Ectodermal cell (in vitro differentiated cells): Measurements from ENCODE around the gene CHD9.

Source experiments
- H3K27ac ChIP-seq: 2 replicates; pipeline ENCODE4 v1.7.0; 2013; ENCODE audit warnings: mild to moderate bottlenecking, low read depth, low read length; ENCODE audit not compliant: insufficient read depth, poor library complexity, severe bottlenecking
- H3K27me3 ChIP-seq: 2 replicates; pipeline ENCODE4 v1.7.0; 2013; ENCODE audit warnings: mild to moderate bottlenecking, low read length; ENCODE audit not compliant: insufficient read depth, control insufficient read depth, poor library complexity, severe bottlenecking
- H3K36me3 ChIP-seq: one replicate; pipeline ENCODE4 v1.7.0; 2013; ENCODE audit warnings: low read length; ENCODE audit not compliant: control insufficient read depth, insufficient read depth
- H3K4me1 ChIP-seq: one replicate; pipeline ENCODE4 v1.7.0; 2013; ENCODE audit warnings: low read length; ENCODE audit not compliant: control insufficient read depth, insufficient read depth
- H3K4me3 ChIP-seq: 2 replicates; pipeline ENCODE4 v1.7.0; 2013; ENCODE audit warnings: low read depth, low read length, control low read depth; ENCODE audit not compliant: insufficient read depth
- H3K9me3 ChIP-seq: 2 replicates; pipeline ENCODE4 v1.7.0; 2013; ENCODE audit warnings: mild to moderate bottlenecking, low read length, moderate library complexity; ENCODE audit not compliant: control insufficient read depth
- WGBS, 2 experiments: methylation state at CpG; one replicate each; pipeline ENCODE4 v1.1.7; 2013; ENCODE audit warnings: missing lambda C conversion rate in 2 of 2; 5-methylcytosine and 5-hydroxymethylcytosine counted together

CHD9 gene

DNA sequence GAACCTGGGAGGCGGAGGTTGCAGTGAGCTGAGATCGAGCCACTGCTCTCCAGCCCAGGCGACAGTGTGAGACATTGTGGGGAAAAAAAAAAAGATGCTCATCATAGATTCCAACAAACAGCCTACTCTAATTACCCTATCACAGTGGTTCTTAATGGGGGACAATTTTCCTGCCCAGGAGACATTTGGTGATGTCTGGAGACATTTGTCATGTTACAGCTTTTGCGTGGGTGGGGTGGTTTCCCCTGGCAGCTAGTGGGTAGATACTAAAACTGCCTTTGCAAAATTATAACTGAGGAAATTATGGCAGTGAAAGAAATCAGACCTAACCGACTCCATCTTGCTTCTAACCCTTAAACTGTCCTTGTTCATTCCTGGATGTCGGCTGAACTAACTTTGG, 287.0 kb downstream of the CHD9 start:
- H3K36me3 ChIP-seq, result no peaks in the 10 kb centered on the region
- no peak overlapping the region for H3K27ac ChIP-seq
- 95 to 97% methylated on average over 6 of the region's 6 CpGs for WGBS, 2 experiments
- no peaks in the 10 kb centered on the region for H3K4me1 ChIP-seq
- H3K27me3 ChIP-seq, result no peaks in the 10 kb centered on the region
- H3K9me3 ChIP-seq, result no peaks in the 10 kb centered on the region
- no peak overlapping the region for H3K4me3 ChIP-seq

DNA sequence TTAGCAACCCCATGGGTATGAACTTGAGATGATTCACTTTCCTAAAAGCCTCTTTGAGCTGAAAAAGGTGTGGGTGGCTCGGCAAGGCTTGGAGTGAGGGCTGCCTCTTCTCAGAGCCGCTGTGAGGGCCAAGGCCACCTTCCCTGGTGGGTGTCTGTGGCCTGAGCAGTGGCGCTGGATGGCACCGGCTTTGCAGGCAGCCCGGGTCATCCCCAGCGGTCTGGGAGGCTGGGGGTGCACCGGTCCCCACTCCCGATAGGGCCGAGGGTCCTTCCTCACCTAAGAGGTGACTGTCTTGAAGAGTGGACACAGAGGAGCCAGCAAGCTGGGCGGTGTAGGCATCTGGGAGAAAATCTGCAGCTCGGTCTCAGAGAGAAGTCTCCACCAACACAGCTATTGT, 300.3 kb downstream of the CHD9 start:
- Histone ChIP-seq H3K36me3 (no peaks in the 10 kb centered on the region), H3K27me3 (no peaks in the 10 kb centered on the region), H3K27ac (no peak overlapping the region), H3K4me3 (no peak overlapping the region), H3K9me3 (no peaks in the 10 kb centered on the region), H3K4me1 (no peaks in the 10 kb centered on the region)
- whole genome bisulfite sequencing, 2 experiments, result 94 to 96% methylated on average over 11 of the region's 11 CpGs

DNA sequence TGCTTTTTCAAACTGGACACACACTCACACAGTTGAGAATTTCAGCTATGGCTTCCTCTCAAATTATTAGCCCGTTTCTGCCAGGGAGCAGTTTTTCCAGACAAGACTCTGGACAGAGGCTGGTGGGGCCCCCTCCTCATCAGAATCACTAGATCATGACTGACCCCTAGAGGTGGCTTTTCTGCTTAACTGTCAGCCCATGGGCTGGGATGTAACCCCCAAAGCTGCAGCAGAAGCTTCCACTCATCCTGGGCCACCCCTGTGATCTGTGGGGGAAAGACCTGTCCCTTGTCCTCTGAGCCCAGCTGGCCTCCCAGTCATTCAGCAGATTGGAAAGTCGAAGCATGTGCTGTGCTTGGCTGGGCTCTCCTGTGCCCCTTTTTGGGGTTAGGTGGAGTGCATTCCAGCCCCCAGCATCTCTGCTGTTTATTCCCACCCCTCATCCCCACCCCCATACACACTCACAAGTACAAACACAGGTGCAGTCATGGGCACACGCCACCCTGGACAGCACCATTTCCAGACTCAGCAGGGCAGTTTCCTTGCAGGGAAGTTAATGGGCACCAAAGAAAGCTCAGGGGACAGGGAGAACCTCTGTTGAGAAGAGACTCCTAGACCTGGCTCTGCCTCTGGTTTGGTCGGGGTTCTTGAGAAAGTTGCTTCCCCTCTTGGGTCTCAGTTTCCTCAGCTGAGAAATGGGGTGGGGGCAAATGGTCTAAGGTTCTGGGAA, 301.9 kb downstream of the CHD9 start:
- no peaks in the 10 kb centered on the region for H3K36me3 ChIP-seq
- H3K4me1 ChIP-seq, result no peaks in the 10 kb centered on the region
- 63 to 71% methylated on average over 4 of the region's 4 CpGs for WGBS, 2 experiments
- no peaks in the 10 kb centered on the region for H3K27me3 ChIP-seq
- H3K4me3 ChIP-seq, result no peak overlapping the region
- H3K9me3 ChIP-seq, result no peaks in the 10 kb centered on the region
- H3K27ac ChIP-seq, result no peak overlapping the region

DNA sequence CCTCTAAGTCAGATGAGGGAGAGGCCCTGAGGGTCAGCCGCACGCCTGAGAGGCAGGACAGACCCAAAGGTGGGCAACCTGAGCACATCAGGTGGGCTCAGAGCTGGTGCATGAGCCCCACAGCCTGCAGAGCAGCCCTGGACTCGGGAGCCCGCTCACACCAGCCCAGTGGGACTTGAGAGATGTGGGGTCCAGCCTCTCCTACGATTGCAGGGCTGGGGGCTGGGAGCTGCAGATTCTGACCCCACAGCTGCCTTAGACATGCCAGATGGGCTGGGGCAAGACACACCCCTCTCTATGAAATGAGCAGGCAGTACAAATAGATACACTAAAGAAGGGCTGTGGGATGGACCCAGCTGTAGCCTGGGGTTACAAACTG, 302.4 kb downstream of the CHD9 start:
- H3K4me1 ChIP-seq, result no peaks in the 10 kb centered on the region
- H3K36me3 ChIP-seq, result no peaks in the 10 kb centered on the region
- H3K4me3 ChIP-seq, result no peak overlapping the region
- H3K27ac ChIP-seq, result no peak overlapping the region
- no peaks in the 10 kb centered on the region for H3K27me3 ChIP-seq
- WGBS, 2 experiments, result 90 to 94% methylated on average over 5 of the region's 5 CpGs
- no peaks in the 10 kb centered on the region for H3K9me3 ChIP-seq

DNA sequence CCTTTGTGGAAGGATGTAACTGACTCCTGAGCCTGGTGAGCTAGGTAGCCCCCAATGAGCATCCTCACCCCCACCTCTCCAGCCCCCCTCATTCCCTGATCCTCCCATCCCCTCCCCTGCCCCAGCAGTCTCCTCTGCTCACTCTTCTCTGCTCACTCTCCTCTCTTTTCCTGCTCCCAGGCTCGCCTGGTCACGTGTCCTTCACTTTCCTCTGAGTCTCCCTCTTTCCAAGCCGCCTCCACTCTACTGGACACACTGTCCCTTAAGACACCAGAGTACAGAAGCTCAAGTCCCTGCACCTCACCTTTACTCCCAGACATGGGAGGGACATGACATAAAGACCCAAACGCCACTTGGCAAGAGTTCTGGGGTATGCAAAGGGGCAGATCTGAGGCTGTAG, 303.2 kb downstream of the CHD9 start:
- Histone ChIP-seq H3K4me3 (no peak overlapping the region), H3K36me3 (no peaks in the 10 kb centered on the region), H3K27ac (no peak overlapping the region), H3K9me3 (no peaks in the 10 kb centered on the region), H3K4me1 (no peaks in the 10 kb centered on the region), H3K27me3 (no peaks in the 10 kb centered on the region)
- 82 to 83% methylated on average over 4 of the region's 4 CpGs for WGBS, 2 experiments

DNA sequence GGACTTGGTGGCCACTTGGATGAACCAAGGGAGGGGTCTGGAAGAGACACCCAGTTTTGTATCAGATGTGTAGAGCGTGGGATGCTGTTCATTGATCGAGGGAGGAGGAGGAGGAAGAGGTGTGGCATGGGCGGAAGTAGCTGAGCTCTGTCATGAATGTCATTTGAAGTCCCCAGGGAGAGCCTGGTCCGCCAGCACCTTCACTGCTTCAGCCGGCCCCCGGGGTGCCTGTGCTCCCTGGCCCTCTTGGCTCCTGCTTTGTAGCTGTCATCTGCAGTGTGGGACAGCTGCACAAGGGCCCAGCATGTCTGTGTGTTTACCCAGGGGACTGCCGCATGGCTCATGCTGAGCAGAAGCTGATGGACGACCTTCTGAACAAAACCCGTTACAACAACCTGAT, 304.1 kb downstream of the CHD9 start:
- WGBS, 2 experiments, result 88 to 89% methylated on average over 9 of the region's 9 CpGs

DNA sequence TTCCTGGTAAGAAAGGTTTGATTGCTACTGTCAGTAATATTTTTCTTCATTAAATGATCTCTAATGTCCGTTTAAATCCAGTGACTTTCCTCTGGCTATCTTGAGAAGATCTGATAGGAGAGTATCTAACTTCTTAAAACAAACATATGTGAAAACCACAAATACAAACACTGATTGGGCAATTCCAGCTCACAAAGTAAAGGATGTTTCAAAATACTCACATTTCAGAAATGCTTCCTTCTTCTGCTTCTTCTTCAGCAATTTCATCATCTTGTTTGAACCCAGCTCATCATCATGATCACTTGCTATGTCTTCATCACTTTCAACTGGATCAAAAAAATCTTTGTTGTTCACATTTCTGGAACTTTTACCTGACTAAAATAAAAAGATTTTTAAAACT, 315.1 kb downstream of the CHD9 start:
- H3K27me3 ChIP-seq, result peaks cover 35% of the 10 kb centered on the region
- no peak overlapping the region for H3K4me3 ChIP-seq
- no peaks in the 10 kb centered on the region for H3K9me3 ChIP-seq
- 83 to 100% methylated on average over 1 of the region's 1 CpG for WGBS, 2 experiments
- no peak overlapping the region for H3K27ac ChIP-seq
- no peaks in the 10 kb centered on the region for H3K36me3 ChIP-seq
- no peaks in the 10 kb centered on the region for H3K4me1 ChIP-seq

More for the DNA sequence above, 304.1 kb downstream of the CHD9 start:
- no peak overlapping the region for H3K4me3 ChIP-seq
- H3K36me3 ChIP-seq, result no peaks in the 10 kb centered on the region
- no peak overlapping the region for H3K27ac ChIP-seq
- H3K27me3 ChIP-seq, result no peaks in the 10 kb centered on the region
- no peaks in the 10 kb centered on the region for H3K9me3 ChIP-seq
- no peaks in the 10 kb centered on the region for H3K4me1 ChIP-seq

DNA sequence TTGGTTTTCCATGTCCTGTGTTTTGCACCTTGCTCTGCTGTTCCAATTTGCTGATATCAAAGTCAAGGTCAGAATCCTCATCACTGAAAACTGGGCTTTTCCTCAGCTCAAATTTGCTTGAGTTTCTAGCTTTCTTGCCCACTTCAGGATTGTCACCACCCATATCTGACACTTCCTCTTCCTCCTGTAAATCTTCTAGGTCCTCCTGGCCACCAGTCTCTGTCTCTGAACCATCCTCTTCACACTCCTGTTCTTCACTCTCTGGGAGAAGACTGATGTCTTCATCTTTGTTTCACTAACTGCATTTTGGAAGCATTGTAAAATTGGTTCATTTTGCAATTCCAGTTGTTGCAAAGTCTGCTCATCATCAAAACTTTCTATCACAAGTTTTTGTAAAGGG, 316.0 kb downstream of the CHD9 start:
- no peak overlapping the region for H3K4me3 ChIP-seq
- H3K36me3 ChIP-seq, result no peaks in the 10 kb centered on the region
- no peaks in the 10 kb centered on the region for H3K9me3 ChIP-seq
- peaks cover 35% of the 10 kb centered on the region for H3K27me3 ChIP-seq
- no peak overlapping the region for H3K27ac ChIP-seq
- no peaks in the 10 kb centered on the region for H3K4me1 ChIP-seq

DNA sequence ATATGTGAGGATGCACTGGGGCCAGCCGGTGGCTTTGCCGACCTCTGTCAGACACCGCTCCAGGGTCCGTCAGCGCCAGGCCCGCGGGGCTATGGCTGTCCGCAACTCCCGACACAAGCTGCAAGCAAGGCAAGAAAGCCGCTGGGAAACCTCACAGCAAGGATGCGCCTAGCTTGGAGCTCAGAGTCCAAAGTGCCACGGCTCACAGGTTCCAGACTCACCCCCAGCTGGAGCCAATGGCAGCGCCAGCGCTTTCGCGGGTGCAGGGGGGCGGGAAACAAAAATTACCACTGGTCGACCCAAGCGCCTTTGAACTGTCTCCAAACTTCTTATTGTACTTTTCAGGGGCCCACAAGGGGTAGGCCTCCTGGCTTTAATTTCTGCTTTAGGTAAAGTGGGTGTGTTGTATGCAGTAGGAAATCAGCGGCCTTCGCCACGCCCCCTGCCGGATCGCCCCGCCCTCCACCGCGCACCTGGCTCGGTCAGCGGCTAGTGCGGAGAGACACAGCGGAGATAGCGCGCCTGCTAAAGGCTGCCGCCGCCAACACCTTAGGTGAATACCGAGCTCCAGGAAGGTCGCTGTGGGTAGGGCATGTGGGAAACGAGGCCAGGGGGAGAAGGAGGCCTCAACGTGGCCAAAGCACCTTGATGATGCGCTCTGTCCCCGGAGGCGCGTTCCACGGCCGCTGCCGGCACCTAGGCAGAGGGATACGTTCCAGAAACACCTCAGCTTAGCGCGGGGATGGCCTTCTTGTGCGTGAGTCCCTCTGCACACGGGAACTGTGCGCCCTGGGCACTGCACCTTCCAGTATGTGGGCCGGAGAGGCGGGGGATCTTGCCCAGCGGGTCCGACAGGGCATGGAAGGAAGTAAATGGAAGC, 318.4 kb downstream of the CHD9 start:
- 64 to 66% methylated on average over 55 to 56 of the region's 56 CpGs for WGBS, 2 experiments
- H3K4me3 ChIP-seq, result peak overlapping the region; percentile 22
- peaks cover 35% of the 10 kb centered on the region for H3K27me3 ChIP-seq
- H3K4me1 ChIP-seq, result no peaks in the 10 kb centered on the region
- H3K27ac ChIP-seq, result no peak overlapping the region
- no peaks in the 10 kb centered on the region for H3K36me3 ChIP-seq
- H3K9me3 ChIP-seq, result no peaks in the 10 kb centered on the region

DNA sequence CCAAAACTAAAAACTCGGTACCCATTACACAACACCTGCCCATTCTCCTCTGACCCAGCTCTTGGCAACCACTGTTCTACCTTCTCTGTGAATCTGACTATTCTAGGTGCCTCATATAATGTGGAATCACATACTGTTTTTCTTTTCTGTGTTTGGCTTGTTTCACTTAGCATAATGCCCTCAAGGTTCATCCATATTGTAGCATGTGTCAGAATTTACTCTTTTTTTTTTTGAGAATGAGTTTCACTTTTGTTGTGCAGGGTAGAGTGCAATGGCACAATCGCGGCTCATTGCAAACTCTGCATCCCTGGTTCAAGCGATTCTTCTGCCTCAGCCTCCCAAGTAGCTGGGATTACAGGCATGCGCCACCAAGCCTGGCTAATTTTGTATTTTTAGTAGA, 320.0 kb downstream of the CHD9 start:
- Histone ChIP-seq H3K36me3 (no peaks in the 10 kb centered on the region), H3K27me3 (peaks cover 35% of the 10 kb centered on the region), H3K27ac (no peak overlapping the region), H3K4me3 (no peak overlapping the region), H3K4me1 (no peaks in the 10 kb centered on the region), H3K9me3 (no peaks in the 10 kb centered on the region)
- WGBS, 2 experiments, result 93 to 95% methylated on average over 5 of the region's 5 CpGs
